IMR-90 (cell line): ENCODE data around the gene ADCY2. TPM values are rescaled to one million over a fixed set of nuclear protein-coding genes. Genes with fewer than 3 reads are reported as not detected.

Experiments
- ATAC-seq: fragments of 200-7000 bp; cut with Tn5 transposase; 2 replicates; pipeline ENCODE4 v1.9.1; 2020; ENCODE audit warnings: low read depth, mild to moderate bottlenecking, moderate library complexity
- BruUV-seq: library from RNA; stranded (reverse); fragments of 400-500 nt; replicated peaks from 2 replicates; lab custom pipeline; 2021; lab: Mats Ljungman, UMichigan
- CTCF ChIA-PET: fragments of 300-600 bp; formaldehyde crosslinking; extraction: SDS; loops from one replicate; lab custom pipeline; 2021; ENCODE audit warnings: antibody characterized with exemption; lab: Yijun Ruan, JAX
- POLR2A ChIA-PET: fragments of 300-600 bp; sonication (Branson Sonifier 250); formaldehyde crosslinking; loops from one replicate; lab custom pipeline; 2022; ENCODE audit warnings: antibody characterized with exemption; ENCODE audit not compliant: unreplicated experiment; lab: Charles Lee
- DNase-seq: peaks from one replicate; pipeline ENCODE4 v3.0.0; 2013
- H2AFZ ChIP-seq: replicated peaks from 2 replicates; pipeline ENCODE3; 2013; ENCODE audit warnings: low read length, mild to moderate bottlenecking; ENCODE audit not compliant: poor library complexity
- H2AK5ac ChIP-seq: 2 replicates; pipeline ENCODE4 v1.6.1; 2013; ENCODE audit warnings: low read depth, low read length, inconsistent platforms
- H2AK9ac ChIP-seq: replicated peaks from 2 replicates; pipeline ENCODE3; 2013; ENCODE audit warnings: mild to moderate bottlenecking, low read depth, low read length, moderate library complexity; ENCODE audit not compliant: poor library complexity
- H2BK120ac ChIP-seq: 2 replicates; pipeline ENCODE4 v1.6.1; 2013; ENCODE audit warnings: low read depth, low read length, inconsistent platforms
- H2BK15ac ChIP-seq: 3 replicates; pipeline ENCODE4 v1.6.1; 2013; ENCODE audit warnings: low read depth, low read length, inconsistent platforms
- H2BK20ac ChIP-seq: 2 replicates; pipeline ENCODE4 v1.6.1; 2013; ENCODE audit warnings: low read depth, mild to moderate bottlenecking, inconsistent platforms, low read length, moderate library complexity
- H2BK5ac ChIP-seq: 2 replicates; pipeline ENCODE4 v1.6.1; 2013; ENCODE audit warnings: mild to moderate bottlenecking, low read depth, low read length, inconsistent platforms; ENCODE audit not compliant: poor library complexity, severe bottlenecking
- H3K14ac ChIP-seq: replicated peaks from 2 replicates; pipeline ENCODE4 v1.6.1; 2013; ENCODE audit warnings: low read depth, low read length, inconsistent platforms
- H3K18ac ChIP-seq: 2 replicates; pipeline ENCODE4 v1.6.1; 2013; ENCODE audit warnings: low read depth, low read length, control low read depth
- H3K23ac ChIP-seq: 2 replicates; pipeline ENCODE4 v1.6.1; 2013; ENCODE audit warnings: low read depth, low read length, inconsistent platforms
- H3K27ac ChIP-seq: 2 replicates; pipeline ENCODE4 v1.5.1; 2013; ENCODE audit warnings: mild to moderate bottlenecking, control low read depth, low read length; ENCODE audit not compliant: insufficient read depth
- H3K27me3 ChIP-seq: 2 replicates; pipeline ENCODE4 v1.6.1; 2013; ENCODE audit warnings: low read length; ENCODE audit not compliant: control insufficient read depth, insufficient read depth
- H3K36me3 ChIP-seq: 2 replicates; pipeline ENCODE4 v1.6.1; 2013; ENCODE audit warnings: low read length, mixed read lengths; ENCODE audit not compliant: control insufficient read depth, insufficient read depth
- H3K4ac ChIP-seq: 2 replicates; pipeline ENCODE4 v1.6.1; 2013; ENCODE audit warnings: low read depth, low read length, inconsistent platforms
- H3K4me1 ChIP-seq: 2 replicates; pipeline ENCODE4 v1.6.1; 2013; ENCODE audit warnings: low read length, mixed read lengths; ENCODE audit not compliant: control insufficient read depth, insufficient read depth
- H3K4me2 ChIP-seq: 2 replicates; pipeline ENCODE4 v1.6.1; 2013; ENCODE audit warnings: low read depth, mild to moderate bottlenecking, control low read depth, low read length, moderate library complexity
- H3K4me3 ChIP-seq: 2 replicates; pipeline ENCODE4 v1.5.1; 2013; ENCODE audit warnings: low read depth, mild to moderate bottlenecking, control low read depth, low read length, moderate library complexity; ENCODE audit not compliant: insufficient read depth
- H3K56ac ChIP-seq: 2 replicates; pipeline ENCODE4 v1.6.1; 2013; ENCODE audit warnings: low read length, inconsistent platforms; ENCODE audit not compliant: insufficient read depth; ENCODE audit errors: extremely low read depth
- H3K79me1 ChIP-seq, 2 experiments: 2 replicates each; pipeline ENCODE4 v1.6.1; 2013; ENCODE audit warnings: low read length in 2 of 2, inconsistent platforms in 1 of 2, low read depth in 1 of 2
- H3K9ac ChIP-seq: 2 replicates; pipeline ENCODE4 v1.6.1; 2013; ENCODE audit warnings: low read depth, low read length, control low read depth
- H3K9me1 ChIP-seq: 2 replicates; pipeline ENCODE4 v1.6.1; 2013; ENCODE audit warnings: low read length, inconsistent platforms; ENCODE audit not compliant: insufficient read depth
- H3K9me3 ChIP-seq: 2 replicates; pipeline ENCODE4 v1.6.1; 2013; ENCODE audit warnings: low read length; ENCODE audit not compliant: control insufficient read depth, insufficient read depth
- H4K20me1 ChIP-seq: 2 replicates; pipeline ENCODE4 v1.6.1; 2013; ENCODE audit warnings: low read length, inconsistent platforms; ENCODE audit not compliant: insufficient read depth
- H4K5ac ChIP-seq: 2 replicates; pipeline ENCODE4 v1.6.1; 2013; ENCODE audit warnings: mild to moderate bottlenecking, low read depth, low read length, control low read depth
- H4K8ac ChIP-seq, 2 experiments: 2 replicates each; pipeline ENCODE4 v1.6.1; 2013; ENCODE audit warnings: low read depth in 2 of 2, low read length in 2 of 2, control low read depth in 1 of 2, inconsistent platforms in 1 of 2
- H4K91ac ChIP-seq: 2 replicates; pipeline ENCODE4 v1.6.1; 2013; ENCODE audit warnings: low read depth, low read length, inconsistent platforms; ENCODE audit not compliant: insufficient read depth
- BHLHE40 ChIP-seq: fragments of 150-350 bp; IDR thresholded peaks from 2 replicates; pipeline ENCODE4 v1.6.1; 2016; ENCODE audit warnings: mild to moderate bottlenecking, low read depth, low read length
- FOS ChIP-seq: fragments of 150-350 bp; IDR thresholded peaks from 2 replicates; pipeline ENCODE4 v1.6.1; 2016; ENCODE audit warnings: low read depth, low read length
- MAZ ChIP-seq: IDR thresholded peaks from 2 replicates; pipeline ENCODE4 v1.6.1; 2012; ENCODE audit warnings: low read depth, mild to moderate bottlenecking, low read length, improper control_type of control experiment, moderate library complexity, borderline replicate concordance
- MXI1 ChIP-seq: IDR thresholded peaks from 2 replicates; pipeline ENCODE4 v1.6.1; 2012; ENCODE audit warnings: low read depth, mild to moderate bottlenecking, low read length, moderate library complexity, borderline replicate concordance
- NFE2L2 ChIP-seq: fragments of 150-350 bp; IDR thresholded peaks from 2 replicates; pipeline ENCODE4 v1.6.1; 2016; ENCODE audit warnings: low read depth, mild to moderate bottlenecking, low read length
- POLR2A ChIP-seq: IDR thresholded peaks from 2 replicates; pipeline ENCODE4 v1.6.1; 2012; ENCODE audit warnings: mild to moderate bottlenecking, low read depth, low read length
- RAD21 ChIP-seq: IDR thresholded peaks from 2 replicates; pipeline ENCODE4 v1.6.1; 2012; ENCODE audit warnings: low read length, improper control_type of control experiment
- RCOR1 ChIP-seq: IDR thresholded peaks from 2 replicates; pipeline ENCODE4 v1.6.1; 2012; ENCODE audit warnings: mild to moderate bottlenecking, low read length, improper control_type of control experiment; ENCODE audit not compliant: insufficient replicate concordance
- RFX5 ChIP-seq: IDR thresholded peaks from 2 replicates; pipeline ENCODE4 v1.8.0; 2012; ENCODE audit warnings: low read depth, mild to moderate bottlenecking, low read length, moderate library complexity
- SMC3 ChIP-seq: fragments of 150-350 bp; IDR thresholded peaks from 2 replicates; pipeline ENCODE4 v1.6.1; 2016; ENCODE audit warnings: low read depth, mild to moderate bottlenecking, antibody characterized with exemption, low read length, moderate library complexity
- WGBS, 2 experiments: methylation state at CpG; one replicate each; pipeline versions ENCODE4 v1.1.5 to v1.1.7; 2013; ENCODE audit warnings: missing lambda C conversion rate in 2 of 2; ENCODE audit not compliant: insufficient read length in 1 of 2; ENCODE audit errors: extremely low coverage in 2 of 2; 5-methylcytosine and 5-hydroxymethylcytosine counted together
- dilution Hi-C: fragments of 300-500 bp; cut with HindIII; formaldehyde crosslinking; loops from one replicate; pipeline ENCODE4 v1.14.3; 2018; ENCODE audit warnings: low sequenced_read_pairs; ENCODE audit not compliant: unreplicated experiment
- in situ Hi-C: fragments of 300-500 bp; cut with MboI; formaldehyde crosslinking; loops from 3 replicates; pipeline ENCODE4 v1.14.3; 2019; ENCODE audit warnings: low sequenced_read_pairs, inconsistent platforms, mixed read lengths
- intact Hi-C: fragments of 100-400 bp; cut with micrococcal nuclease; formaldehyde crosslinking; loops from 2 replicates; pipeline ENCODE4 v1.10.0; 2022
- polyA plus RNA-seq, 3 experiments: library from polyadenylated mRNA; depleted of rRNA; stranded (reverse); fragments of >200 nt; gene quantifications; 2 replicates each; pipeline ENCODE4 v1.2.3, GENCODE V29; 2012; ENCODE audit warnings: low replicate concordance in 1 of 3
- total RNA-seq: library from RNA; depleted of rRNA; stranded (reverse); fragments of >200 nt; gene quantifications from 2 replicates; pipeline ENCODE4 v1.2.3, GENCODE V29; 2012
- TF ChIP-seq, protein P1 (sequence below): fragments of 150-350 bp; IDR thresholded peaks from 2 replicates; pipeline ENCODE4 v1.6.1; 2017; ENCODE audit warnings: mild to moderate bottlenecking, antibody characterized with exemption, low read length, low read depth
- TF ChIP-seq, protein P2 (sequence below): conservative IDR thresholded peaks from 2 replicates; pipeline ENCODE4 v1.5.1; 2012; ENCODE audit warnings: mild to moderate bottlenecking, low read depth, low read length, improper control_type of control experiment
- TF ChIP-seq, protein P3 (sequence below): fragments of 150-350 bp; IDR thresholded peaks from 2 replicates; pipeline ENCODE4 v1.6.1; 2016; ENCODE audit warnings: low read depth, mild to moderate bottlenecking, low read length, moderate library complexity, borderline replicate concordance

ADCY2 gene
- total and polyA plus RNA-seq, 2 of the 4 experiments (the other 2 are of a cell fraction), result not detected

DNA sequence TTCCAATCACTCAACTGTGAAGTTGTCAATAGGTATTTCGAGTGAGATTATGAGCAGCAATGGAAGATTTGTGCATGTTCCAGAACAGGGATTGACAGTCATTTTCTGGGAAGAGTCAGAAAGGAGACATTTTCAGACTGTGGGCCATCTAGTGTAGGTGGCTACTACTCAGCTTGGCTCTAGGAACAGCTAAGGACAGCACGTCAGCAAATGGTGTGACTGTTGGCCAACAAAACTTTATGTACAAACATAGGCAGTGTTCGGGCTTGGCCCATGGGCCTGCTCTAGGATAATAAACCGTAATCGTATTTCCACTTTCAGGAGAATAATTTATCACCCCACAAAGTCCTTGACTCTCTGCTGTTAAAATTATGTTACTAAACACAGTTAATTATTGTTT, 143.6 kb downstream of the ADCY2 start:
- no peak for ATAC-seq
- no peak overlapping the region for H2BK15ac ChIP-seq
- POLR2A ChIA-PET, result no interaction called here

More for the DNA sequence above, 143.6 kb downstream of the ADCY2 start:
- intact Hi-C loops (no loop called here), in situ Hi-C loops (no loop called here), dilution Hi-C loops (no loop called here)
- Histone ChIP-seq H3K4ac (no peak overlapping the region), H3K9me1 (no peaks in the 10 kb centered on the region), H4K8ac (no peak overlapping the region), H4K20me1 (no peaks in the 10 kb centered on the region), H3K14ac (no peak overlapping the region), H3K18ac (no peak overlapping the region), H3K4me1 (no peaks in the 10 kb centered on the region), H3K9ac (no peak overlapping the region), H3K36me3 (no peaks in the 10 kb centered on the region), H4K5ac (no peak overlapping the region), H3K27ac (no peak overlapping the region), H3K27me3 (no peaks in the 10 kb centered on the region), H3K4me2 (no peak overlapping the region), H3K9me3 (peaks cover 19% of the 10 kb centered on the region), H2BK5ac (no peak overlapping the region), H4K91ac (no peak overlapping the region), H3K23ac (no peak overlapping the region), H2BK20ac (no peak overlapping the region), H3K4me3 (no peak overlapping the region), H3K56ac (no peak overlapping the region), H2AK5ac (no peak overlapping the region), H3K79me1 (no peaks in the 10 kb centered on the region), H2AK9ac (no peak overlapping the region), H2BK120ac (no peak overlapping the region), H2AFZ (no peak overlapping the region)
- no CpG with 5 or more reads among the region's 5 CpGs for WGBS, 2 experiments
- DNase-seq, result no peak
- CTCF ChIA-PET, result no interaction called here
- no TSS peak for BruUV-seq
- TF ChIP-seq RFX5 (no peak), RAD21 (no peak), RCOR1 (no peak), BHLHE40 (no peak), FOS (no peak), NFE2L2 (no peak), MAZ (no peak), MXI1 (no peak), POLR2A (no peak), SMC3 (no peak)
- TF ChIP-seq, protein P1, sequence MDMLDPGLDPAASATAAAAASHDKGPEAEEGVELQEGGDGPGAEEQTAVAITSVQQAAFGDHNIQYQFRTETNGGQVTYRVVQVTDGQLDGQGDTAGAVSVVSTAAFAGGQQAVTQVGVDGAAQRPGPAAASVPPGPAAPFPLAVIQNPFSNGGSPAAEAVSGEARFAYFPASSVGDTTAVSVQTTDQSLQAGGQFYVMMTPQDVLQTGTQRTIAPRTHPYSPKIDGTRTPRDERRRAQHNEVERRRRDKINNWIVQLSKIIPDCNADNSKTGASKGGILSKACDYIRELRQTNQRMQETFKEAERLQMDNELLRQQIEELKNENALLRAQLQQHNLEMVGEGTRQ, result no peak
- TF ChIP-seq, protein P2, sequence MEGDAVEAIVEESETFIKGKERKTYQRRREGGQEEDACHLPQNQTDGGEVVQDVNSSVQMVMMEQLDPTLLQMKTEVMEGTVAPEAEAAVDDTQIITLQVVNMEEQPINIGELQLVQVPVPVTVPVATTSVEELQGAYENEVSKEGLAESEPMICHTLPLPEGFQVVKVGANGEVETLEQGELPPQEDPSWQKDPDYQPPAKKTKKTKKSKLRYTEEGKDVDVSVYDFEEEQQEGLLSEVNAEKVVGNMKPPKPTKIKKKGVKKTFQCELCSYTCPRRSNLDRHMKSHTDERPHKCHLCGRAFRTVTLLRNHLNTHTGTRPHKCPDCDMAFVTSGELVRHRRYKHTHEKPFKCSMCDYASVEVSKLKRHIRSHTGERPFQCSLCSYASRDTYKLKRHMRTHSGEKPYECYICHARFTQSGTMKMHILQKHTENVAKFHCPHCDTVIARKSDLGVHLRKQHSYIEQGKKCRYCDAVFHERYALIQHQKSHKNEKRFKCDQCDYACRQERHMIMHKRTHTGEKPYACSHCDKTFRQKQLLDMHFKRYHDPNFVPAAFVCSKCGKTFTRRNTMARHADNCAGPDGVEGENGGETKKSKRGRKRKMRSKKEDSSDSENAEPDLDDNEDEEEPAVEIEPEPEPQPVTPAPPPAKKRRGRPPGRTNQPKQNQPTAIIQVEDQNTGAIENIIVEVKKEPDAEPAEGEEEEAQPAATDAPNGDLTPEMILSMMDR, result no peak
- TF ChIP-seq, protein P3, sequence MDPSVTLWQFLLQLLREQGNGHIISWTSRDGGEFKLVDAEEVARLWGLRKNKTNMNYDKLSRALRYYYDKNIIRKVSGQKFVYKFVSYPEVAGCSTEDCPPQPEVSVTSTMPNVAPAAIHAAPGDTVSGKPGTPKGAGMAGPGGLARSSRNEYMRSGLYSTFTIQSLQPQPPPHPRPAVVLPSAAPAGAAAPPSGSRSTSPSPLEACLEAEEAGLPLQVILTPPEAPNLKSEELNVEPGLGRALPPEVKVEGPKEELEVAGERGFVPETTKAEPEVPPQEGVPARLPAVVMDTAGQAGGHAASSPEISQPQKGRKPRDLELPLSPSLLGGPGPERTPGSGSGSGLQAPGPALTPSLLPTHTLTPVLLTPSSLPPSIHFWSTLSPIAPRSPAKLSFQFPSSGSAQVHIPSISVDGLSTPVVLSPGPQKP, result no peak
